Lower lobe of right lung (tissue), 2 donors: Measurements from ENCODE around the gene WIPF1. TPM values are rescaled to one million over a fixed set of nuclear protein-coding genes. Genes with fewer than 3 reads are reported as not detected.

Experiments
- ATAC-seq, 2 donors: fragments of 200-7000 bp; cut with Tn5 transposase; one replicate each; pipeline ENCODE4 v1.9.1; 2020 to 2022; ENCODE audit warnings: mild to moderate bottlenecking in 2 of 2, moderate library complexity in 2 of 2
- DNase-seq: peaks from one replicate; pipeline ENCODE4 v3.0.0-alpha.2; 2020
- H3K27ac ChIP-seq: fragments of 200-600 bp; one replicate; pipeline ENCODE4 v1.8.0; 2022
- H3K27me3 ChIP-seq: fragments of 200-600 bp; one replicate; pipeline ENCODE4 v1.8.0; 2022; ENCODE audit warnings: low read depth
- H3K36me3 ChIP-seq: fragments of 200-600 bp; one replicate; pipeline ENCODE4 v1.8.0; 2022; ENCODE audit warnings: mild to moderate bottlenecking
- H3K4me1 ChIP-seq: fragments of 200-600 bp; one replicate; pipeline ENCODE4 v1.8.0; 2022
- H3K4me3 ChIP-seq: fragments of 200-600 bp; one replicate; pipeline ENCODE4 v1.8.0; 2022; ENCODE audit warnings: mild to moderate bottlenecking
- H3K9me3 ChIP-seq: fragments of 200-600 bp; one replicate; pipeline ENCODE4 v1.8.0; 2022
- CTCF ChIP-seq: fragments of 200-600 bp; IDR thresholded peaks from one replicate; pipeline ENCODE4 v1.8.0; 2022; ENCODE audit warnings: antibody characterized with exemption, mild to moderate bottlenecking
- intact Hi-C: fragments of 100-400 bp; cut with DNase I; formaldehyde crosslinking; loops from one replicate; pipeline ENCODE4 v1.11.0; 2022
- total RNA-seq: library from RNA; stranded (reverse); fragmentation: NEBNext Ultra II Directional; extraction: Animal tissue kit (Norgen Biotek cat#: 25700); gene quantifications from one replicate; pipeline ENCODE4 v1.2.1, GENCODE V29; 2021
- donor health status: DM: no; HTN: yes; CAD: no; lungs with severe emphysema.

WIPF1 gene
- total RNA-seq, 1 donor from 2014 or later: 84.4 TPM

- peak overlapping the region; percentile 44 for H3K4me3 ChIP-seq
- intact Hi-C loops: no loop called here
- ATAC-seq (no peak), DNase-seq (no peak)
- H3K4me1 ChIP-seq: peaks cover 44% of the 10 kb centered on the region
- H3K27ac ChIP-seq: peak overlapping the region; percentile 77
- no peaks in the 10 kb centered on the region for H3K9me3 ChIP-seq
- no peak for TF ChIP-seq CTCF
- no peaks in the 10 kb centered on the region for H3K27me3 ChIP-seq
- no peaks in the 10 kb centered on the region for H3K36me3 ChIP-seq
Measured at GRCh38 chr2:174593041-174593440, 4.6 kb downstream of the WIPF1 start.

- no peaks in the 10 kb centered on the region for H3K27me3 ChIP-seq
- H3K9me3 ChIP-seq: no peaks in the 10 kb centered on the region
- H3K36me3 ChIP-seq: no peaks in the 10 kb centered on the region
- TF ChIP-seq CTCF: no peak
- H3K4me1 ChIP-seq: peaks cover 40% of the 10 kb centered on the region
- no peak overlapping the region for H3K4me3 ChIP-seq
- no peak overlapping the region for H3K27ac ChIP-seq
- DNase-seq: no peak
- intact Hi-C loops: no loop called here
- ATAC-seq: no peak
Measured at GRCh38 chr2:174591740-174592139, 5.9 kb downstream of the WIPF1 start.

- no peak overlapping the region for H3K4me3 ChIP-seq
- DNase-seq (no peak), ATAC-seq (no peak)
- intact Hi-C loops: no loop called here
- peaks cover 39% of the 10 kb centered on the region for H3K4me1 ChIP-seq
- no peak overlapping the region for H3K27ac ChIP-seq
- TF ChIP-seq CTCF: no peak
- no peaks in the 10 kb centered on the region for H3K9me3 ChIP-seq
- H3K36me3 ChIP-seq: no peaks in the 10 kb centered on the region
- no peaks in the 10 kb centered on the region for H3K27me3 ChIP-seq
Measured at GRCh38 chr2:174590928-174591648, 6.5 kb downstream of the WIPF1 start.

- Histone ChIP-seq H3K27ac (no peak overlapping the region), H3K9me3 (no peaks in the 10 kb centered on the region), H3K4me1 (peaks cover 33% of the 10 kb centered on the region), H3K27me3 (no peaks in the 10 kb centered on the region), H3K4me3 (no peak overlapping the region), H3K36me3 (no peaks in the 10 kb centered on the region)
- ATAC-seq (no peak), DNase-seq (no peak)
- no peak for TF ChIP-seq CTCF
- intact Hi-C loops: no loop called here
Measured at GRCh38 chr2:174590346-174590745, 7.3 kb downstream of the WIPF1 start.

- no peak overlapping the region for H3K4me3 ChIP-seq
- peaks cover 31% of the 10 kb centered on the region for H3K4me1 ChIP-seq
- peak overlapping the region; percentile 28 for H3K27ac ChIP-seq
- ATAC-seq (no peak), DNase-seq (no peak)
- H3K9me3 ChIP-seq: no peaks in the 10 kb centered on the region
- TF ChIP-seq CTCF: no peak
- H3K36me3 ChIP-seq: peaks cover 8% of the 10 kb centered on the region
- no peaks in the 10 kb centered on the region for H3K27me3 ChIP-seq
- intact Hi-C loops: no loop called here
Measured at GRCh38 chr2:174589334-174589733, 8.3 kb downstream of the WIPF1 start.
